HG02973 (cell line): ENCODE data around the gene ETV7.
"Not testable (repeated sequence)": the region's sequence is repeated elsewhere in the genome, so short reads cannot be mapped to it uniquely, and the experiment has no call there.

Experiments used
- ATAC-seq: cut with Tn5 transposase; IDR thresholded peaks from one replicate; pipeline ENCODE4 v1.9.1; 2021; ENCODE audit warnings: moderate library complexity; ENCODE audit not compliant: unreplicated experiment

Gene ETV7

GRCh38 chr6:36387440-36388303 is at the start of gene ETV7:
Gene ETV7 (minus strand): TSS chr6:36387669. CDS start chr6:36387541, 128 bp downstream.
- no peak for ATAC-seq

DNA sequence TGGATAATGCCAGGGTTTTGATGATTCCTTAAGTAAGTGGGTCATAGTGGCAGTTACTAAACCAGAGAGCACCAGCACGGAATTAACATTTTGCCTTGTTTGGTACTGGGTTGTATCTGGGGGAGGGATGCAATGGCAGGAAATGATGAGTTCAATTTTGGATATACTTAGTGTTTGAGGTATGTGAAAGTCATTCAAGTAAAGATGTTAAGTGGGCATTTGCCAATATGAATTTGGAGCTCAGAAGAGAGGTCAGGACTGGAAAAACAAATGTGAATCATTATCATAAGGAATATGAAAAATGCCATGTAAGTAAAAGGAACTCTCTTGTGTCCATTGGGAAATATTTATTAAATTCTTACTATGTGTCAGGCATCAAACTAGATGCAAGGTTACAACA is 49.0 kb upstream of the ETV7 start:
- no peak for ATAC-seq

DNA sequence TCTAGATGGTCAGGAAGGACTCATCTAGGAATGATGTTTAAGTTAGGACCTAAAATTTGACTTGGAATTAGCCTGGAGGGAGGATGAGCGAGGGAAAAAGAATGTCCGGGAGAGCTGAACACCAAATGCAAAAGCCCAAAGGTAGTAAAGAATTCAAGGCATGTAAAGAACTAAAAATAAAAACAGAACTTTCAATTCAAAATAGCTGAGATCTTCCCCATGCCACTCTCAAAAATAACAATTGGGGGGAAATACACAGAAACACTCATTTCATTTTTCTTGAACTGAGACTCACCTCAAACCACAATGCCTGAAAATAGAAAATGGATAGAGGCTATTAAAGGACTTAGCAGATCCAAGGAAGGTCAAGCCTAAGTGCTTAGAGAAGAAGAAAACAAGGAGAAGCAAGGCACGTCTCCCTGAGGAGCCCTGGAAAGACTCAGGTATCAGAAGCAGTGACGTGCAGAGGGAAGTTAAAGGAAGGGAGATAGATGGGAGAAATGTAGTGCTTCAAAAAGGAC is 44.7 kb upstream of the ETV7 start:
- ATAC-seq, result no peak

DNA sequence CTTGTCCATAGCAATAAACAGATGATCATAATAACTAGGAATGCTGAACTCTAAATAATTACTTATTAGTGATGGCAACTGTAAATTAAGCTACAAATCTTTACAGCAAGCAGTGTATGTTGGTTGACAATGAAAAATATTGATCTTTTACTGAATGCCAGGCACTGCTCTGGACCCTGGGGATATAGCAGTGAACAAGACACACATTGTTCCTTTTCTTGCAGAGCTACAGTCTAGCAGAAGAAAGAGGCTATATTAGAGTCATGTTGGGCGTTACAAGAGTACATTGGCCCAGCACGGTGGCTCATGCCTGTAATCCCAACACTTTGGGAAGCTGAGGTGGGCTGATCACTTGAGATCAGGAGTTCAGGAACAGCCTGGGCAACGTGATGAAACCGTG is 43.7 kb upstream of the ETV7 start:
- ATAC-seq, result no peak

DNA sequence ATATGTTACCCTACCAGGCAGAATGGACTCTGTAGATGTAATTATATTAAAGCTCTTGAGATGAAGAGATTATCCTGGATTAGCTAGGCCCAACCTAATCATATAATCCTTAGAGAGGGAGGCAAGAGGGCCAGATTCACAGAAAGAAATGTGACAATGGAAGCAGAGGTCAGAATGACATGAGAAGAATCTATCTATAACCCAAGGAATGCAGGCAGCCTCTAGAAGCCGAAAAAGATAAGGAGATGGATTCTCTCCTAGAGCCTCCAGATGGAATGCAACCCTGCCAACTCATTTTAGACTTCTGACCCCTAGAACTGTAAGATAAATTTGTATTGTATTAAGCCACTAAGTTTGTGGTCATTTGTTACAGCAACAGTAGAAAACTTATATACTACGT is 42.9 kb upstream of the ETV7 start:
- no peak for ATAC-seq

- no peak for ATAC-seq
These were observed 41.4 kb upstream of the ETV7 start for GRCh38 chr6:36428911-36429310.

DNA sequence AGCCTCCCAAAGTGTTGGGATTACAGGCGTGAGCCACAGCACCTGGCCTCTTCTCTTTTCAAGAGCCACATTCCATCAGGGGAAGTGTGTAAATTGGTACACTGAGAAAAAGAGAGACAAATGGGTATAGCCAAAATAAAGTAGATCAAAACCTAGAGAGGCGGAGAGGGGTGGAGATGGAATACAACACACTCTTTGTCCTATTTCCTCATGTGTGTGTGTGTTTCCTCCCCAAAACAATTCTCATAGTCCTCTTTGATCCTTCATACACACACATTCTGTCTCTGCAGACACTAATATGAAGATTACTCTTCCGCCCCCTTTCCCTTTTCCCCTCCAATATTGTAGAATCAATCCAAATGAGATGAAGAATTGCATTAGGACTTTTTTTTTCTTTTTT is 39.2 kb upstream of the ETV7 start:
- ATAC-seq, result no peak

- peak; percentile 94 for ATAC-seq
These were observed 35.8 kb upstream of the ETV7 start for GRCh38 chr6:36423101-36423824.

- no peak for ATAC-seq
These were observed 35.2 kb upstream of the ETV7 start for GRCh38 chr6:36422714-36423100.

DNA sequence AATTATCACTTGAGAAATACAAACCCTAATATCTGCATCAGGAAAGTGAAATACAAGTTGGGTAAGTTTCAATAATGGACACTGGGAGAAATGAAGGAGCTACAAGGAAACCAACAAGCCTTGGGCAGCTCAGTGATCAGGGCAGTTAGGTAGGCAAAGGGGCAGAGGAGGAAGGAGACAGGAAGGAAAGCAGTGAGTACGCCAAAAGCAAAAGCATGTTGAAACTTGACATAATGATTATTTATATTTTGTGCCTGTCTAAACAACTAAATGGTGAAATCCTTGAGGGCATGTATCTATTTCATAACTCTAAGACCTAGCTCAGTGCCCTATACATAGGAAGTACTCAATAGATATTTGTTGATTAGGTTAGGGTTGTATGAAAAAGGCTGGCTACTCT is 31.8 kb upstream of the ETV7 start:
- no peak for ATAC-seq

DNA sequence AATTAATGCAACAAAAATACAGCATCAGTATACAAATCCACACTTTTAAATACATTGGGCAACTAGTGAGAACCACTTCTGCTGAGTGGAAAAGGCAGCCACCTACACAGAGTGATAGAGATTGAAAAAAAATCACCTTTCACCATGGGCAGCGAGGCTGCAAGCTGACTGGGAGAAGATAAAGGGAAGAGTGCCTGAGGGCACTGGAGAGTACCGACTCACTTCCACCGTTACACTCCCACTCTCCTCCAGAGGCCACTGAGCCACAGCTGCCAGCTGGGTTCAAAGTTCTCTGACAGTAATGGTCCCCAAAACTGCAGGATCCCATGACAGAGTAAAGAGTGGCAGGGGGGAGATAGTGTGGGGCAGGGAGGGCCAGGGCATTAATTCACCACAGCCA is 31.1 kb upstream of the ETV7 start:
- no peak for ATAC-seq

DNA sequence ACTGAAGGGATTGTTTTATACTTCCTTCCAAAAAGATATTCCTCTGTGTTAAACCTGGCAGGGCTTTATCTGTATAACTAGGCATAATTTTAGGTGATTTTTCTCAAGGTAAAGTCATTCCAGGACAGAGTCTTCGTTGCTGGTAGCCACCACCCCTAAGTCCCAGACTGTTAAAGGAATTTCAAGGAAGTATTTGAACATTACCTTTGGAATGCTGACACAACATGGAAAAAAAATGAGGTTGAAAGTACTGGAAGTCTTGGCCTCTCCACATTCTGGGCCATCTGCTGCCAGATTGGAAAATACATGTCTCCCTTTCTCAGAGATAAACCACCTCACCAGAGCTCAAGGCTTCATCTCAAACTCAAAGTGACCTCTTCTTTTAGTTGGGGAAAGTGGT is 27.0 kb upstream of the ETV7 start:
- ATAC-seq, result no peak

GRCh38 chr6:36413489-36414480 is 26.3 kb upstream of the ETV7 start:
- ATAC-seq, result no peak

DNA sequence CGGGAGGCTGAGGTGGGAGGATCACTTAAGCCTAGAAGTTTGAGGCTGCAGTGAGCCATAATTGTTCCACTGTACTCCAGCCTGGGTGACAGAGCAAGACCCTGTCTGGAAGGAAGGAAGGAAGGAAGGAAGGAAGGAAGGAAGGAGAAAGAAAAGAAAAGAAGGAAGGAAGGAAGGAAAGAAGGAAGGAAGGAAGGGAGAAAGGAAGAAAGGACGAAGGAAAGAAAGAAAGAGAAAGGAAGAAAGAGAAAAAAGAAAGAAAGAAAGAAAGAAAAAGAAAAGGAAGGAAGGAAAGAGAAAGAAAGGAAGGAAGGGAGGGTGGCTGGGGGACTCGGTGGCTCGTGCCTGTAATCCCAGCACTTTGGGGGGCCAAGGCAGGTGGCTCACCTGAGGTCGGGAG is 22.2 kb upstream of the ETV7 start:
- not testable (repeated sequence) for ATAC-seq

GRCh38 chr6:36404164-36404563 is 16.7 kb upstream of the ETV7 start:
- ATAC-seq, result no peak

DNA sequence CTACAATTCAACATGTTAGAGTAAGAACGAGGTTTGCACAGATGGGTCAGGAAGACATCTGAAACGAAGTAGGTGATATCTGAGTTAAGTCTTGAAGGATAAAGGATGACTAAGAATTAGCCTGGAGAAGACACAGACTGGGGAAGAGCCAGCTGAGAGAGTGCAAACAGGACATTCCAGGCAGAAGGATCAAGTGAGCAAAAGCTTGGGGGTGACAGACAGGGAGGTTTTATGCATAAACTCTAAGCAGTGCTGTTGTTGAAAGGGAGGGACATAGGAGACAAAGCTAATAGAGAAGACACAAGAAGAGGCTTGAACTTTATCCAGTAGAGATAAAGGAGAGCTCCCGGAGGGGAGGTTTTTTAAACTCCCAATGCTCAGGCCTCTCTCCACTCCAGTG is 15.0 kb upstream of the ETV7 start:
- ATAC-seq, result no peak

DNA sequence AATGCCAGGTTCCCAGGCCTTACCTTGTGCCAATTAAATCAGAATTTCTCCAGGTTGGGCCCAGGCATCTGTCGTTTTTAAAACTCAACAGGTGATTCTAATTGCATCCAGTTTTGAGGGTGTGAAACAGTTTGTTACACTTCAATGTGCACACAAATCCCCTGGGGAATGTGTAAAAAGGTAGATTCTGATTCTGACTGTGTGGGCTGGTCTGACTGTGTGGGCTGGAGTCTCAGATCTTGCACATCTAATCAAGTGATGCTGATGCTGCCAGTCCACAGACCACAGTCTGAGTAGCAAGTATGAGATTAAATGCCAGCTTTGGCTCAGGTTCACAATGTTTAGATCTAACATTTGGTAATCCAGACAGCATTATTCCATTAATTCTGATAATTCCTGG is 12.5 kb upstream of the ETV7 start:
- no peak for ATAC-seq

DNA sequence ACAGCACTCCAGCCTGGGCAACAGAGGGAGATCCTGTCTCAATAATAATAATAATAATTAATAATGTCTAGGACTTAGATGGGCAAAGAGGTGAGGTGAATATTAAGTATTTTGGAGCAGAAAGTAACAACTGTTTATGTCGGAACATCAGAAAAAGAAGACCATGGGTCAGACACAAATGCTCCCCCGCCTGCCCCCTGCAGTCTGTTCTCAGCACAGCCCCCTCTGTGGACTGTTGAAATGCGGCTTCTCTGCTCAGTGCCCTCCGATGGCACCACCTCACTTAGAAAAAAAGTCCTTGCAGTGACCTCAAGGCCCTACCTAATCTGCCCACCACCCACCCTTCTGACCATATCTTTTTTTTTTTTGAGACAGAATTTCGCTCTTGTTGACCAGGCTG is 5.2 kb upstream of the ETV7 start:
- ATAC-seq, result no peak

GRCh38 chr6:36389353-36389752 is 1.9 kb upstream of the ETV7 start:
- ATAC-seq, result no peak

- no peak for ATAC-seq
These were observed 702 bp downstream of the ETV7 start for GRCh38 chr6:36386495-36387439.
